H1 (cell line): ENCODE results near the gene RUFY4. TPM values are rescaled to one million over a fixed set of nuclear protein-coding genes. Genes with fewer than 3 reads are reported as not detected.
A peak's percentile ranks its signal among the peaks of the same experiment; 100 is the strongest.

ENCODE experiments used
- CTCF ChIA-PET: fragments of 300-600 bp; sonication (Branson Sonifier 250); formaldehyde crosslinking; loops from one replicate; lab custom pipeline; 2021; ENCODE audit not compliant: partially characterized antibody; lab: Charles Lee
- POLR2A ChIA-PET: fragments of 300-600 bp; sonication (Branson Sonifier 250); formaldehyde crosslinking; loops from one replicate; lab custom pipeline; 2021; ENCODE audit warnings: inconsistent platforms; ENCODE audit not compliant: partially characterized antibody; lab: Charles Lee
- DNase-seq, 2 experiments: peaks; one replicate each; pipeline versions ENCODE4 v3.0.0 to v3.0.0-alpha.2; 2010 to 2022; ENCODE audit warnings: low spot score in 2 of 2, low read depth in 1 of 2, mixed read lengths in 1 of 2
- FAIRE-seq: peaks from 2 replicates; lab custom pipeline; 2011; peaks lifted over from hg19 to GRCh38; lab: Jason Lieb, UNC
- H2AFZ ChIP-seq: 2 replicates; pipeline ENCODE4 v1.8.1; 2012; ENCODE audit warnings: low read length, inconsistent platforms
- H2AK5ac ChIP-seq: 2 replicates; pipeline ENCODE4 v1.6.1; 2013; ENCODE audit warnings: low read depth, low read length
- H2BK120ac ChIP-seq: replicated peaks from 2 replicates; pipeline ENCODE3; 2013; ENCODE audit warnings: low read depth, low read length, inconsistent platforms
- H2BK12ac ChIP-seq: 2 replicates; pipeline ENCODE4 v1.6.1; 2013; ENCODE audit warnings: low read depth, low read length
- H2BK15ac ChIP-seq: 2 replicates; pipeline ENCODE4 v1.6.1; 2013; ENCODE audit warnings: low read length
- H2BK20ac ChIP-seq: 2 replicates; pipeline ENCODE4 v1.6.1; 2013; ENCODE audit warnings: low read length
- H2BK5ac ChIP-seq: 2 replicates; pipeline ENCODE4 v1.6.1; 2013; ENCODE audit warnings: low read depth, low read length
- H3K14ac ChIP-seq: 2 replicates; pipeline ENCODE4 v1.6.1; 2013; ENCODE audit warnings: inconsistent platforms; ENCODE audit not compliant: insufficient read length
- H3K18ac ChIP-seq: 2 replicates; pipeline ENCODE4 v1.6.1; 2013; ENCODE audit warnings: low read length; ENCODE audit errors: extremely low read depth
- H3K23ac ChIP-seq: 2 replicates; pipeline ENCODE4 v1.6.1; 2013; ENCODE audit warnings: inconsistent platforms; ENCODE audit not compliant: insufficient read length
- H3K23me2 ChIP-seq: 2 replicates; pipeline ENCODE4 v1.6.1; 2013; ENCODE audit warnings: low read depth, low read length
- H3K27ac ChIP-seq: 2 replicates; pipeline ENCODE4 v1.6.1; 2011; ENCODE audit warnings: low read depth, low read length, inconsistent platforms
- H3K27me3 ChIP-seq, 4 experiments: replicated peaks in 1 of 4; 1 replicate in 1 of 4; 2 replicates in 3 of 4; pipeline versions ENCODE4 v1.6.1 to v1.8.1; 2011 to 2013; ENCODE audit warnings: low read length in 3 of 4, mild to moderate bottlenecking in 3 of 4, inconsistent platforms in 2 of 4, mixed read lengths in 2 of 4, moderate library complexity in 1 of 4; ENCODE audit not compliant: control insufficient read depth in 3 of 4, insufficient read depth in 3 of 4; ENCODE audit errors: extremely low read depth in 1 of 4
- H3K36me3 ChIP-seq, 4 experiments: 2 replicates each; pipeline versions ENCODE4 v1.6.1 to v1.8.1; 2011 to 2013; ENCODE audit warnings: mild to moderate bottlenecking in 4 of 4, low read length in 3 of 4, moderate library complexity in 2 of 4, control low read depth in 1 of 4, inconsistent platforms in 1 of 4; ENCODE audit not compliant: insufficient read depth in 4 of 4, control insufficient read depth in 2 of 4
- H3K4ac ChIP-seq: replicated peaks from 2 replicates; pipeline ENCODE3; 2013; ENCODE audit warnings: low read length, low read depth, mixed read lengths, inconsistent platforms; ENCODE audit not compliant: insufficient read length
- H3K4me1 ChIP-seq, 4 experiments: replicated peaks in 1 of 4; 1 replicate in 1 of 4; 2 replicates in 3 of 4; pipeline versions ENCODE4 v1.6.1 to v1.8.1; 2011 to 2013; ENCODE audit warnings: low read length in 3 of 4, inconsistent platforms in 2 of 4, mixed read lengths in 1 of 4; ENCODE audit not compliant: insufficient read depth in 4 of 4, control insufficient read depth in 3 of 4
- H3K4me2 ChIP-seq, 2 experiments: 2 replicates each; pipeline versions ENCODE4 v1.6.1 to v1.8.1; 2011 to 2013; ENCODE audit warnings: low read depth in 2 of 2, low read length in 2 of 2, control low read depth in 1 of 2, inconsistent platforms in 1 of 2, mild to moderate bottlenecking in 1 of 2; ENCODE audit not compliant: insufficient read depth in 1 of 2
- H3K4me3 ChIP-seq, 4 experiments: fragments of 200-600, 300-600 bp in 1 of 4; sonication (generic), shearing (Covaris generic), sonication (Bioruptor Twin) in 1 of 4; 2 replicates each; pipeline versions ENCODE4 v1.5.1 to v1.8.1; 2011 to 2016; ENCODE audit warnings: low read length in 4 of 4, low read depth in 3 of 4, control low read depth in 2 of 4, inconsistent platforms in 2 of 4, mild to moderate bottlenecking in 2 of 4, mixed read lengths in 1 of 4, moderate library complexity in 1 of 4; ENCODE audit not compliant: insufficient read depth in 2 of 4; ENCODE audit errors: extremely low read depth in 1 of 4
- H3K56ac ChIP-seq: replicated peaks from 2 replicates; pipeline ENCODE3; 2013; ENCODE audit warnings: low read depth, mild to moderate bottlenecking, mixed read lengths, low read length, inconsistent platforms; ENCODE audit not compliant: insufficient read length
- H3K79me1 ChIP-seq: 2 replicates; pipeline ENCODE4 v1.6.1; 2013; ENCODE audit warnings: low read depth, low read length, control low read depth
- H3K79me2 ChIP-seq, 2 experiments: 2 replicates each; pipeline versions ENCODE4 v1.6.1 to v1.8.1; 2012 to 2013; ENCODE audit warnings: low read length in 2 of 2, mild to moderate bottlenecking in 2 of 2, inconsistent platforms in 1 of 2; ENCODE audit not compliant: insufficient read depth in 2 of 2, control insufficient read depth in 1 of 2
- H3K9ac ChIP-seq, 4 experiments: replicated peaks in 1 of 4; 1 replicate in 1 of 4; 2 replicates in 3 of 4; pipeline versions ENCODE4 v1.6.1 to v1.8.1; 2011 to 2013; ENCODE audit warnings: low read depth in 3 of 4, low read length in 3 of 4, control low read depth in 2 of 4, mild to moderate bottlenecking in 2 of 4, moderate library complexity in 2 of 4, inconsistent platforms in 1 of 4; ENCODE audit errors: extremely low read depth in 1 of 4
- H3K9me3 ChIP-seq, 2 experiments: 2 replicates each; pipeline versions ENCODE4 v1.6.1 to v1.8.1; 2012 to 2013; ENCODE audit warnings: mild to moderate bottlenecking in 2 of 2, moderate library complexity in 2 of 2, control low read depth in 1 of 2, inconsistent platforms in 1 of 2, low read depth in 1 of 2, low read length in 1 of 2, mixed read lengths in 1 of 2; ENCODE audit not compliant: insufficient read depth in 2 of 2
- H4K20me1 ChIP-seq, 2 experiments: replicated peaks in 1 of 2; 2 replicates each; pipeline versions ENCODE3 to v1.8.1; 2011 to 2013; ENCODE audit warnings: inconsistent platforms in 2 of 2, low read length in 2 of 2, mild to moderate bottlenecking in 1 of 2; ENCODE audit not compliant: insufficient read depth in 2 of 2, control insufficient read depth in 1 of 2
- H4K5ac ChIP-seq: 2 replicates; pipeline ENCODE4 v1.6.1; 2013; ENCODE audit warnings: low read length, low read depth, mixed read lengths, inconsistent platforms; ENCODE audit not compliant: insufficient read length
- H4K8ac ChIP-seq: 2 replicates; pipeline ENCODE4 v1.8.0; 2013; ENCODE audit warnings: mild to moderate bottlenecking, moderate library complexity, low read length, inconsistent platforms; ENCODE audit not compliant: insufficient read depth; ENCODE audit errors: extremely low read depth
- H4K91ac ChIP-seq: replicated peaks from 2 replicates; pipeline ENCODE3; 2013; ENCODE audit warnings: low read length, mixed read lengths, inconsistent platforms; ENCODE audit not compliant: insufficient read length
- CBX8 ChIP-seq: fragments of 300-800, 300-1000 bp; sonication (generic); IDR thresholded peaks from 2 replicates; pipeline ENCODE4 v1.7.1; 2016; ENCODE audit warnings: low read depth, low read length, borderline replicate concordance
- CHD1 ChIP-seq: IDR thresholded peaks from 2 replicates; pipeline ENCODE4 v1.6.1; 2012; ENCODE audit warnings: low read depth, low read length, improper control_type of control experiment
- EZH2 ChIP-seq: fragments of 200-600 bp; sonication (generic); IDR thresholded peaks from 2 replicates; pipeline ENCODE4 v1.7.1; 2012; ENCODE audit warnings: low read depth, mild to moderate bottlenecking, moderate library complexity, low read length, inconsistent platforms; ENCODE audit not compliant: severe bottlenecking
- KDM1A ChIP-seq: fragments of 200-600, 300-600 bp; sonication (generic); IDR thresholded peaks from 2 replicates; pipeline ENCODE4 v1.7.1; 2016; ENCODE audit warnings: mild to moderate bottlenecking, low read length, borderline replicate concordance
- KDM4A ChIP-seq: IDR thresholded peaks from one replicate; pipeline ENCODE4 v1.7.1; 2012; ENCODE audit warnings: low read depth, mild to moderate bottlenecking, moderate library complexity, low read length, inconsistent platforms; ENCODE audit not compliant: severe bottlenecking
- RNF2 ChIP-seq: fragments of 200-900, 300-1000 bp; sonication (generic); IDR thresholded peaks from 2 replicates; pipeline ENCODE4 v1.7.1; 2016; ENCODE audit warnings: borderline replicate concordance, low read depth, mild to moderate bottlenecking, antibody characterized with exemption, low read length; ENCODE audit not compliant: poor library complexity, severe bottlenecking; ENCODE audit errors: missing control alignments
- SIN3A ChIP-seq, 2 experiments: IDR thresholded peaks in 1 of 2; conservative IDR thresholded peaks in 1 of 2; 2 replicates each; pipeline ENCODE4 v1.6.1; 2011 to 2012; ENCODE audit warnings: low read length in 2 of 2, improper control_type of control experiment in 1 of 2, low read depth in 1 of 2, mild to moderate bottlenecking in 1 of 2
- TAF7 ChIP-seq: optimal IDR thresholded peaks from 2 replicates; pipeline ENCODE3; 2011; ENCODE audit warnings: low read depth, mild to moderate bottlenecking, inconsistent platforms, low read length, moderate library complexity, borderline replicate concordance
- YY1 ChIP-seq: IDR thresholded peaks from 2 replicates; pipeline ENCODE4 v1.6.1; 2011; ENCODE audit warnings: low read depth, mild to moderate bottlenecking, low read length
- WGBS, 2 experiments: shearing (Covaris generic) in 1 of 2; methylation state at CpG; one replicate each; pipeline versions ENCODE4 v1.1.6 to v1.1.7; 2013 to 2015; ENCODE audit warnings: low lambda C conversion rate in 2 of 2, mixed read lengths in 2 of 2, inconsistent platforms in 1 of 2, low coverage in 1 of 2, missing lambda C conversion rate in 1 of 2; ENCODE audit not compliant: insufficient replicate concordance in 2 of 2, insufficient coverage in 1 of 2, insufficient read length in 1 of 2; ENCODE audit errors: extremely low coverage in 1 of 2, missing lambda C conversion rate in 1 of 2; 5-methylcytosine and 5-hydroxymethylcytosine counted together
- polyA plus RNA-seq, 7 experiments: library from polyadenylated mRNA; depleted of rRNA in 3 of 7; stranded (reverse) in 5 of 7; unstranded in 2 of 7; fragments of >200 nt in 5 of 7; fragments of 200-250 nt in 2 of 7; gene quantifications; 1 replicate in 5 of 7; 2 replicates in 1 of 7; 4 replicates in 1 of 7; pipeline versions ENCODE4 v1.2.1 to v1.2.3, GENCODE V29; 2011 to 2013; ENCODE audit warnings: missing spikeins in 2 of 7, mixed read lengths in 2 of 7
- total RNA-seq: library from RNA; stranded (reverse); fragmentation: NEBNext Ultra II Directional; extraction: Animal tissue kit (Norgen Biotek cat#: 25700); gene quantifications from 2 replicates; pipeline ENCODE4 v1.2.1, GENCODE V29; 2021
- TF ChIP-seq, protein P1 (sequence below), 3 experiments: IDR thresholded peaks; 1 replicate in 2 of 3; 2 replicates in 1 of 3; pipeline versions ENCODE4 v1.5.1 to v1.6.1; 2011; ENCODE audit warnings: low read length in 3 of 3, mild to moderate bottlenecking in 3 of 3, inconsistent platforms in 2 of 3, low read depth in 1 of 3, moderate library complexity in 1 of 3; ENCODE audit not compliant: insufficient read depth in 1 of 3; ENCODE audit errors: control extremely low read depth in 1 of 3

RUFY4 gene
- total and polyA plus RNA-seq, 2 of the 8 experiments (the other 6 are each of a cell fraction or from before 2014, with no cell fraction given): 0.32 to 0.38 TPM

DNA sequence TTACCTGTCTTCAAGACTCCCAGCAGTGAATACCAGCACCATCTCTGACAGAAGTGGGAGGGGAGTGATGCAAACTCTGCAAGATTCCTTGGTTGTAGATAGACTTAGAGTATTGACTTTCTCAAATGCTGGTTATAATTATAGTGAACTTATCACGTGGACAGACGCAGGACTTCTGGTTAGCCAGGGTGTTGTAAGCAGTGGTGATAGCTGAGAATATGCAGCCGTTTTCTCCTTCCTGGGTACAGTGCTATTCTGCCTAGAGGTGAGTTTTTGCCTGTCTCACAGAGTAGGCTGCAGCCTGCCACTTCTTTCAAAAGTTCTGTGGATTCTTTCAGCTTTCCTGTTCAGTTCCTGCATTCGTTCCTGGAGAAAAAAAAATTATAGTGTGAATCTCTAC lies 56.0 kb downstream of the RUFY4 start:
- Histone ChIP-seq H3K14ac (no peak overlapping the region), H4K91ac (no peak overlapping the region), H3K27ac (no peak overlapping the region), H3K56ac (no peak overlapping the region), H4K8ac (no peak overlapping the region), H3K4me1 (peaks cover 0 to 13% (median 6%) of the 10 kb centered on the region in 4 experiments; a peak in 2 of 7 replicates), H2BK12ac (peak overlapping the region; percentile 64; the same call in 1 of the 2 replicates), H3K27me3 (0 out of 7 replicates have a peak, but pooled peaks cover 0 to 2% (median 0%) of the 10 kb centered on the region in 4 experiments), H3K79me1 (no peaks in the 10 kb centered on the region), H3K23me2 (no peaks in the 10 kb centered on the region), H3K36me3 (no peaks in the 10 kb centered on the region), H2BK120ac (no peak overlapping the region), H2BK5ac (no peak overlapping the region), H3K9ac (no peak overlapping the region), H3K9me3 (no peaks in the 10 kb centered on the region), H4K20me1 (no peaks in the 10 kb centered on the region), H3K4ac (no peak overlapping the region), H2BK15ac (no peak overlapping the region), H3K18ac (no peak overlapping the region), H2AK5ac (no peak overlapping the region), H3K4me2 (peak overlapping the region in 1 of 2 experiments; percentile 39; a peak in 1 of 4 replicates), H3K4me3 (no peak overlapping the region), H3K23ac (no peak overlapping the region), H2AFZ (0 out of 2 replicates have a peak overlapping the region, but pooled peaks have one; percentile 10), H3K79me2 (no peaks in the 10 kb centered on the region), H4K5ac (no peak overlapping the region), H2BK20ac (no peak overlapping the region)
- CTCF ChIA-PET: interaction anchor here (1.7 to 2.0 kb wide), 2 partner anchors 13 to 21 kb away, joined by 5 to 7 read pairs; no protein-coding TSS in a partner anchor
- POLR2A ChIA-PET: no interaction called here
- no peak for DNase-seq
- FAIRE-seq: no peak
- WGBS, 2 experiments: 87% methylated on average over 4 of the region's 4 CpGs; no CpG with 5 or more reads in 1 of the 2 experiments
- TF ChIP-seq KDM1A (no peak), KDM4A (no peak), TAF7 (no peak), EZH2 (no peak), YY1 (no peak), RNF2 (no peak), CHD1 (no peak), SIN3A (conservative IDR thresholded peaks at IDR 0.05 in 1 of 2, IDR thresholded peaks at IDR 0.05 in 1 of 2; ENCODE audit: low read depth in 1 of 2, low read length in 2 of 2) (no peak), CBX8 (no peak)
- TF ChIP-seq, protein P1, sequence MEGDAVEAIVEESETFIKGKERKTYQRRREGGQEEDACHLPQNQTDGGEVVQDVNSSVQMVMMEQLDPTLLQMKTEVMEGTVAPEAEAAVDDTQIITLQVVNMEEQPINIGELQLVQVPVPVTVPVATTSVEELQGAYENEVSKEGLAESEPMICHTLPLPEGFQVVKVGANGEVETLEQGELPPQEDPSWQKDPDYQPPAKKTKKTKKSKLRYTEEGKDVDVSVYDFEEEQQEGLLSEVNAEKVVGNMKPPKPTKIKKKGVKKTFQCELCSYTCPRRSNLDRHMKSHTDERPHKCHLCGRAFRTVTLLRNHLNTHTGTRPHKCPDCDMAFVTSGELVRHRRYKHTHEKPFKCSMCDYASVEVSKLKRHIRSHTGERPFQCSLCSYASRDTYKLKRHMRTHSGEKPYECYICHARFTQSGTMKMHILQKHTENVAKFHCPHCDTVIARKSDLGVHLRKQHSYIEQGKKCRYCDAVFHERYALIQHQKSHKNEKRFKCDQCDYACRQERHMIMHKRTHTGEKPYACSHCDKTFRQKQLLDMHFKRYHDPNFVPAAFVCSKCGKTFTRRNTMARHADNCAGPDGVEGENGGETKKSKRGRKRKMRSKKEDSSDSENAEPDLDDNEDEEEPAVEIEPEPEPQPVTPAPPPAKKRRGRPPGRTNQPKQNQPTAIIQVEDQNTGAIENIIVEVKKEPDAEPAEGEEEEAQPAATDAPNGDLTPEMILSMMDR (IDR thresholded peaks at IDR 0.05; ENCODE audit: control extremely low read depth in 1 of 3, insufficient read depth in 1 of 3, low read depth in 1 of 3, low read length in 3 of 3): no peak
